ENCODE results near the gene ACBD5. TPM values are rescaled to one million over a fixed set of nuclear protein-coding genes. Genes with fewer than 3 reads are reported as not detected.
A peak's percentile ranks its signal among the peaks of the same experiment; 100 is the strongest.
"Not testable (repeated sequence)": the region's sequence is repeated elsewhere in the genome, so short reads cannot be mapped to it uniquely, and the experiment has no call there.

The ACBD5 gene
- total and polyA plus RNA-seq, 4 donors: 7.3 to 25.9 (median 17.8) TPM

GRCh38 chr10:27244976-27245375 lies 4.4 kb upstream of the ACBD5 start:
- Histone ChIP-seq H3K36me3 (ENCODE audit: control insufficient read depth in 1 of 2, insufficient read depth in 2 of 2, low read length in 1 of 2) (no peaks in the 10 kb centered on the region), H3K9me3 (ENCODE audit: control insufficient read depth, low read length) (no peaks in the 10 kb centered on the region), H3K4me3 (ENCODE audit: low read length in 2 of 2) (no peak overlapping the region), H3K27ac (ENCODE audit: low read depth in 1 of 2, low read length in 2 of 2) (no peak overlapping the region), H3K27me3 (ENCODE audit: control insufficient read depth in 1 of 2, insufficient read depth in 2 of 2, low read length in 1 of 2) (no peaks in the 10 kb centered on the region), H3K4me1 (ENCODE audit: control insufficient read depth in 1 of 2, insufficient read depth in 2 of 2, low read length in 2 of 2) (no peaks in the 10 kb centered on the region)
- intact Hi-C loops (cut with DNase I): loop anchor here in 1 of 2 donors (10.0 kb wide), 1 partner anchor 260 kb away; the partner anchor contains the start of gene RAB18
- DNase-seq (no peak), ATAC-seq (ENCODE audit: low FRiP score) (no peak)
- WGBS, 2 donors: 57 to 59% methylated on average over 1 of the region's 1 CpG

- peak overlapping the region; percentile 29 to 40 for H3K4me3 ChIP-seq (ENCODE audit: low read length in 2 of 2)
- no peaks in the 10 kb centered on the region for H3K36me3 ChIP-seq (ENCODE audit: control insufficient read depth in 1 of 2, insufficient read depth in 2 of 2, low read length in 1 of 2)
- H3K9me3 ChIP-seq (ENCODE audit: control insufficient read depth, low read length): no peaks in the 10 kb centered on the region
- H3K27me3 ChIP-seq (ENCODE audit: control insufficient read depth in 1 of 2, insufficient read depth in 2 of 2, low read length in 1 of 2): no peaks in the 10 kb centered on the region
- 28 to 30% methylated on average over 10 to 12 of the region's 12 CpGs for WGBS, 2 donors
- ATAC-seq (ENCODE audit: low FRiP score): peak; percentile 67
- H3K4me1 ChIP-seq (ENCODE audit: control insufficient read depth in 1 of 2, insufficient read depth in 2 of 2, low read length in 2 of 2): no peaks in the 10 kb centered on the region
- peak overlapping the region in 1 of 2 donors; percentile 91 for H3K27ac ChIP-seq (ENCODE audit: low read depth in 1 of 2, low read length in 2 of 2)
- DNase-seq: peak in 1 of 2 donors; percentile 60
- intact Hi-C loops (cut with DNase I): loop anchor here in 1 of 2 donors (1.0 to 10.0 kb wide), 2 partner anchors 89 to 262 kb away; partner anchors contain the start of genes RAB18 and YME1L1
These were observed 2.5 kb upstream of the ACBD5 start for GRCh38 chr10:27242951-27243551.

GRCh38 chr10:27242473-27242950 lies 1.9 kb upstream of the ACBD5 start:
- 1% methylated on average over 6 of the region's 6 CpGs for WGBS, 2 donors
- Histone ChIP-seq H3K27ac (ENCODE audit: low read depth in 1 of 2, low read length in 2 of 2) (peak overlapping the region; percentile 44 to 91), H3K9me3 (ENCODE audit: control insufficient read depth, low read length) (no peaks in the 10 kb centered on the region), H3K4me1 (ENCODE audit: control insufficient read depth in 1 of 2, insufficient read depth in 2 of 2, low read length in 2 of 2) (no peaks in the 10 kb centered on the region), H3K36me3 (ENCODE audit: control insufficient read depth in 1 of 2, insufficient read depth in 2 of 2, low read length in 1 of 2) (no peaks in the 10 kb centered on the region), H3K4me3 (ENCODE audit: low read length in 2 of 2) (peak overlapping the region; percentile 58 to 86), H3K27me3 (ENCODE audit: control insufficient read depth in 1 of 2, insufficient read depth in 2 of 2, low read length in 1 of 2) (no peaks in the 10 kb centered on the region)
- intact Hi-C loops (cut with DNase I): loop anchor here in 1 of 2 donors (1.0 to 10.0 kb wide), 2 partner anchors 88 to 262 kb away; partner anchors contain the start of genes RAB18 and YME1L1
- no peak for ATAC-seq (ENCODE audit: low FRiP score)
- no peak for DNase-seq

GRCh38 chr10:27241652-27242472 lies 1.3 kb upstream of the ACBD5 start:
- H3K27me3 ChIP-seq (ENCODE audit: control insufficient read depth in 1 of 2, insufficient read depth in 2 of 2, low read length in 1 of 2): no peaks in the 10 kb centered on the region
- H3K27ac ChIP-seq (ENCODE audit: low read depth in 1 of 2, low read length in 2 of 2): peak overlapping the region; percentile 85 to 91
- 1% methylated on average over 59 of the region's 59 CpGs for WGBS, 2 donors
- H3K4me1 ChIP-seq (ENCODE audit: control insufficient read depth in 1 of 2, insufficient read depth in 2 of 2, low read length in 2 of 2): no peaks in the 10 kb centered on the region
- intact Hi-C loops (cut with DNase I): loop anchor here in 1 of 2 donors (1.0 to 10.0 kb wide), 2 partner anchors 88 to 263 kb away; partner anchors contain the start of genes RAB18 and YME1L1
- H3K4me3 ChIP-seq (ENCODE audit: low read length in 2 of 2): peak overlapping the region; percentile 58 to 86
- peak; percentile 95 to 97 for DNase-seq
- no peaks in the 10 kb centered on the region for H3K36me3 ChIP-seq (ENCODE audit: control insufficient read depth in 1 of 2, insufficient read depth in 2 of 2, low read length in 1 of 2)
- peak; percentile 96 for ATAC-seq (ENCODE audit: low FRiP score)
- no peaks in the 10 kb centered on the region for H3K9me3 ChIP-seq (ENCODE audit: control insufficient read depth, low read length)

GRCh38 chr10:27241010-27241651 lies 534 bp upstream of the ACBD5 start:
- intact Hi-C loops (cut with DNase I): loop anchor here in 1 of 2 donors (10.0 kb wide), 1 partner anchor 264 kb away; the partner anchor contains the start of gene RAB18
- peak; percentile 62 to 81 for DNase-seq
- ATAC-seq (ENCODE audit: low FRiP score): peak; percentile 41
- no peaks in the 10 kb centered on the region for H3K9me3 ChIP-seq (ENCODE audit: control insufficient read depth, low read length)
- H3K27ac ChIP-seq (ENCODE audit: low read depth in 1 of 2, low read length in 2 of 2): peak overlapping the region; percentile 85 to 91
- H3K27me3 ChIP-seq (ENCODE audit: control insufficient read depth in 1 of 2, insufficient read depth in 2 of 2, low read length in 1 of 2): no peaks in the 10 kb centered on the region
- H3K36me3 ChIP-seq (ENCODE audit: control insufficient read depth in 1 of 2, insufficient read depth in 2 of 2, low read length in 1 of 2): no peaks in the 10 kb centered on the region
- WGBS, 2 donors: 8% methylated on average over 33 of the region's 33 CpGs
- H3K4me1 ChIP-seq (ENCODE audit: control insufficient read depth in 1 of 2, insufficient read depth in 2 of 2, low read length in 2 of 2): no peaks in the 10 kb centered on the region
- H3K4me3 ChIP-seq (ENCODE audit: low read length in 2 of 2): peak overlapping the region; percentile 49 to 86

GRCh38 chr10:27237531-27237930 lies 3.1 kb downstream of the ACBD5 start:
- WGBS, 2 donors: 93 to 95% methylated on average over 8 of the region's 8 CpGs
- intact Hi-C loops (cut with DNase I); H3K9me3 ChIP-seq (ENCODE audit: control insufficient read depth, low read length); H3K36me3 ChIP-seq (ENCODE audit: control insufficient read depth in 1 of 2, insufficient read depth in 2 of 2, low read length in 1 of 2); DNase-seq; H3K4me1 ChIP-seq (ENCODE audit: control insufficient read depth in 1 of 2, insufficient read depth in 2 of 2, low read length in 2 of 2); H3K4me3 ChIP-seq (ENCODE audit: low read length in 2 of 2); H3K27me3 ChIP-seq (ENCODE audit: control insufficient read depth in 1 of 2, insufficient read depth in 2 of 2, low read length in 1 of 2); ATAC-seq (ENCODE audit: low FRiP score); H3K27ac ChIP-seq (ENCODE audit: low read depth in 1 of 2, low read length in 2 of 2): not testable (repeated sequence)

- H3K4me3 ChIP-seq (ENCODE audit: low read length in 2 of 2); ATAC-seq (ENCODE audit: low FRiP score); H3K27me3 ChIP-seq (ENCODE audit: control insufficient read depth in 1 of 2, insufficient read depth in 2 of 2, low read length in 1 of 2); DNase-seq; H3K4me1 ChIP-seq (ENCODE audit: control insufficient read depth in 1 of 2, insufficient read depth in 2 of 2, low read length in 2 of 2); H3K9me3 ChIP-seq (ENCODE audit: control insufficient read depth, low read length); H3K27ac ChIP-seq (ENCODE audit: low read depth in 1 of 2, low read length in 2 of 2); intact Hi-C loops (cut with DNase I); H3K36me3 ChIP-seq (ENCODE audit: control insufficient read depth in 1 of 2, insufficient read depth in 2 of 2, low read length in 1 of 2): not testable (repeated sequence)
- WGBS, 2 donors: 71 to 75% methylated on average over 9 of the region's 9 CpGs
These were observed 3.9 kb downstream of the ACBD5 start for GRCh38 chr10:27236589-27237128.

- Histone ChIP-seq H3K9me3 (ENCODE audit: control insufficient read depth, low read length) (no peaks in the 10 kb centered on the region), H3K4me1 (ENCODE audit: control insufficient read depth in 1 of 2, insufficient read depth in 2 of 2, low read length in 2 of 2) (no peaks in the 10 kb centered on the region), H3K4me3 (ENCODE audit: low read length in 2 of 2) (no peak overlapping the region), H3K27ac (ENCODE audit: low read depth in 1 of 2, low read length in 2 of 2) (no peak overlapping the region), H3K27me3 (ENCODE audit: control insufficient read depth in 1 of 2, insufficient read depth in 2 of 2, low read length in 1 of 2) (no peaks in the 10 kb centered on the region), H3K36me3 (ENCODE audit: control insufficient read depth in 1 of 2, insufficient read depth in 2 of 2, low read length in 1 of 2) (no peaks in the 10 kb centered on the region)
- intact Hi-C loops (cut with DNase I): no loop called here
- ATAC-seq (ENCODE audit: low FRiP score) (no peak), DNase-seq (no peak)
- WGBS, 2 donors: 67 to 76% methylated on average over 1 of the region's 1 CpG
These were observed 4.9 kb downstream of the ACBD5 start for GRCh38 chr10:27235706-27236105.
